ENCODE data around the gene FAAP20. TPM values are rescaled to one million over a fixed set of nuclear protein-coding genes. Genes with fewer than 3 reads are reported as not detected.

Gene FAAP20
- total and polyA plus RNA-seq, 4 donors, result 5.6 to 31.5 (median 15.7) TPM

- no peak overlapping the region for H3K4me3 ChIP-seq (ENCODE audit: low read depth in 1 of 3, low read length in 3 of 3)
- peaks cover 0 to 20% (median 6%) of the 10 kb centered on the region in 4 donors for H3K36me3 ChIP-seq (ENCODE audit: control insufficient read depth in 4 of 4, insufficient read depth in 3 of 4, low read depth in 1 of 4, low read length in 3 of 4)
- H3K4me1 ChIP-seq (ENCODE audit: control insufficient read depth in 4 of 4, insufficient read depth in 4 of 4, low read length in 3 of 4), result no peaks in the 10 kb centered on the region
- TF ChIP-seq SP1 (IDR thresholded peaks at IDR 0.05) (no peak), HNF4G (IDR thresholded peaks at IDR 0.05) (no peak), TAF1 (conservative IDR thresholded peaks at IDR 0.05) (no peak), RXRA (IDR thresholded peaks at IDR 0.05) (no peak), GABPA (IDR thresholded peaks at IDR 0.05 in 1 of 2, conservative IDR thresholded peaks at IDR 0.05 in 1 of 2) (no peak), FOXA1 (IDR thresholded peaks at IDR 0.05) (no peak), HNF4A (conservative IDR thresholded peaks at IDR 0.05) (no peak), NR2F2 (IDR thresholded peaks at IDR 0.05) (no peak), EGR1 (IDR thresholded peaks at IDR 0.05; ENCODE audit: low read depth in 2 of 2) (no peak), ZBTB33 (IDR thresholded peaks at IDR 0.05) (no peak), ATF3 (IDR thresholded peaks at IDR 0.05) (no peak), REST (IDR thresholded peaks at IDR 0.05) (no peak), FOXA2 (IDR thresholded peaks at IDR 0.05) (no peak)
- TF ChIP-seq, protein P1, sequence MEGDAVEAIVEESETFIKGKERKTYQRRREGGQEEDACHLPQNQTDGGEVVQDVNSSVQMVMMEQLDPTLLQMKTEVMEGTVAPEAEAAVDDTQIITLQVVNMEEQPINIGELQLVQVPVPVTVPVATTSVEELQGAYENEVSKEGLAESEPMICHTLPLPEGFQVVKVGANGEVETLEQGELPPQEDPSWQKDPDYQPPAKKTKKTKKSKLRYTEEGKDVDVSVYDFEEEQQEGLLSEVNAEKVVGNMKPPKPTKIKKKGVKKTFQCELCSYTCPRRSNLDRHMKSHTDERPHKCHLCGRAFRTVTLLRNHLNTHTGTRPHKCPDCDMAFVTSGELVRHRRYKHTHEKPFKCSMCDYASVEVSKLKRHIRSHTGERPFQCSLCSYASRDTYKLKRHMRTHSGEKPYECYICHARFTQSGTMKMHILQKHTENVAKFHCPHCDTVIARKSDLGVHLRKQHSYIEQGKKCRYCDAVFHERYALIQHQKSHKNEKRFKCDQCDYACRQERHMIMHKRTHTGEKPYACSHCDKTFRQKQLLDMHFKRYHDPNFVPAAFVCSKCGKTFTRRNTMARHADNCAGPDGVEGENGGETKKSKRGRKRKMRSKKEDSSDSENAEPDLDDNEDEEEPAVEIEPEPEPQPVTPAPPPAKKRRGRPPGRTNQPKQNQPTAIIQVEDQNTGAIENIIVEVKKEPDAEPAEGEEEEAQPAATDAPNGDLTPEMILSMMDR (IDR thresholded peaks at IDR 0.05; ENCODE audit: low read depth, low read length, missing input control), result no peak
- TF ChIP-seq, protein P2, sequence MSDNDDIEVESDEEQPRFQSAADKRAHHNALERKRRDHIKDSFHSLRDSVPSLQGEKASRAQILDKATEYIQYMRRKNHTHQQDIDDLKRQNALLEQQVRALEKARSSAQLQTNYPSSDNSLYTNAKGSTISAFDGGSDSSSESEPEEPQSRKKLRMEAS (IDR thresholded peaks at IDR 0.05), result no peak
- H3K9ac ChIP-seq (ENCODE audit: low read depth in 1 of 2, low read length in 2 of 2), result no peak overlapping the region
- H3K27me3 ChIP-seq (ENCODE audit: control insufficient read depth in 4 of 4, insufficient read depth in 4 of 4, low read length in 3 of 4), result no peaks in the 10 kb centered on the region
- DNase-seq (ENCODE audit: low spot score), result no peak
- 90% methylated on average over 11 of the region's 11 CpGs for WGBS
- no peak overlapping the region for H3K27ac ChIP-seq (ENCODE audit: low read depth in 1 of 2, low read length in 2 of 2)
- no peaks in the 10 kb centered on the region for H3K9me3 ChIP-seq (ENCODE audit: control insufficient read depth in 4 of 4, low read length in 3 of 4)
Observed at GRCh38 chr1:2181752-2182151, 12.8 kb downstream of the FAAP20 start.

DNA sequence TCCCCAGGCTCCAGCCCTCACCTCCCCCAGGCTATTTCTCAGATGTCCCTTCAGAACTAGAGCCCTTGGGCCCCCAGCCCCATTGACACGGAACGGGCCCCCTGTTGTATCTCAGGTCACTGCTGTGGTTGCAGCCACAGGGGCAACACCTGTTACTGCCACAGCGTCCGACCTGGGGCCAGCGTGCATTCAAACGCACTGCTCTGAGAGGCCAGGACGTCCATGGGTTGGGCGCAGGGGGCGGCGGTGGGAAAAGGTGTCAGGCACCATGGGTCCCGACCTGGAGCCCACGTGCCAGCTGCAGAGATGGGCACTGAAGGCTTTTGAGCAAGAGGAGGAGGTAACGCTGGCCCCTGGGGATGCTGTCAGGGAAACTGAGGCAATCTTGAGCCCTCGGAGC, 13.3 kb downstream of the FAAP20 start:
- no peaks in the 10 kb centered on the region for H3K4me1 ChIP-seq (ENCODE audit: control insufficient read depth in 4 of 4, insufficient read depth in 4 of 4, low read length in 3 of 4)
- no peak for DNase-seq (ENCODE audit: low spot score)
- H3K9me3 ChIP-seq (ENCODE audit: control insufficient read depth in 4 of 4, low read length in 3 of 4), result no peaks in the 10 kb centered on the region
- peaks cover 0 to 18% (median 6%) of the 10 kb centered on the region in 4 donors for H3K36me3 ChIP-seq (ENCODE audit: control insufficient read depth in 4 of 4, insufficient read depth in 3 of 4, low read depth in 1 of 4, low read length in 3 of 4)
- no peak overlapping the region for H3K9ac ChIP-seq (ENCODE audit: low read depth in 1 of 2, low read length in 2 of 2)
- 95% methylated on average over 14 of the region's 14 CpGs for WGBS
- no peak overlapping the region for H3K4me3 ChIP-seq (ENCODE audit: low read depth in 1 of 3, low read length in 3 of 3)
- no peaks in the 10 kb centered on the region for H3K27me3 ChIP-seq (ENCODE audit: control insufficient read depth in 4 of 4, insufficient read depth in 4 of 4, low read length in 3 of 4)
- H3K27ac ChIP-seq (ENCODE audit: low read depth in 1 of 2, low read length in 2 of 2), result no peak overlapping the region
- TF ChIP-seq RAD21 (IDR thresholded peaks at IDR 0.05), result no peak
- no peak for TF ChIP-seq HNF4A (conservative IDR thresholded peaks at IDR 0.05)
- TF ChIP-seq RXRA (IDR thresholded peaks at IDR 0.05), result no peak
- TF ChIP-seq, protein P2 (IDR thresholded peaks at IDR 0.05), result no peak
- TF ChIP-seq YY1 (IDR thresholded peaks at IDR 0.05), result no peak
- no peak for TF ChIP-seq FOXA2 (IDR thresholded peaks at IDR 0.05)
- TF ChIP-seq, protein P1 (IDR thresholded peaks at IDR 0.05; ENCODE audit: low read depth, low read length, missing input control), result no peak
- no peak for TF ChIP-seq SP1 (IDR thresholded peaks at IDR 0.05)
- no peak for TF ChIP-seq ATF3 (IDR thresholded peaks at IDR 0.05)
